PC-9 (cell line): ENCODE results near the gene FOXC2.

ENCODE experiments used
- CTCF ChIP-seq: fragments of 200-600 bp; sonication (generic); conservative IDR thresholded peaks from 2 replicates; pipeline ENCODE4 v1.6.1; 2017; ENCODE audit warnings: mixed run types, antibody characterized with exemption, mild to moderate bottlenecking, moderate library complexity
- EZH2 ChIP-seq: fragments of 200-600 bp; sonication (generic); IDR thresholded peaks from 2 replicates; pipeline ENCODE4 v1.8.0; 2017; ENCODE audit warnings: antibody characterized with exemption, low read depth

DNA sequence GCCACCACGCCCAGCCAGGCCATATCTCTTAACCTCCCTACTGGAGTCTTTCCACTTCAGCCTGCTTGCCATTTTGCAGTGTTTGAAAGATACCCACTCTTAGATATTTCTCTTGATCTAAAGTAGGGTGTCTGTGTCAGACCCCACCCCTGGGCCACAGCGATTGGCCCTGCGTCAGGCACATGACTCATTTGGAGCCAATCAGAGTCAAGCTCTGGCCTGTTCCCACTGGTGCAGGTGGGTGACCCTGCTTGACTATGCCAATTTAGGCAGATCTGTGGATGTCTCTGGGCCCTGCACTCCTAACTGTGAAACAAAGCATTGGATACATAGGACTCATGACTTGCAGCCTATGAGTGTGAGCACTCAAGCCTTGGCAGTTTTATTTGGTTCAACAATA lies 39.3 kb downstream of the FOXC2 start:
- TF ChIP-seq CTCF (no peak), EZH2 (no peak)
